Measurements from ENCODE around the gene MFSD11. TPM values are rescaled to one million over a fixed set of nuclear protein-coding genes. Genes with fewer than 3 reads are reported as not detected.

Gene MFSD11
- total RNA-seq, 4 donors from 2014 or later = 7.6 to 41.3 (median 25.7) TPM

DNA sequence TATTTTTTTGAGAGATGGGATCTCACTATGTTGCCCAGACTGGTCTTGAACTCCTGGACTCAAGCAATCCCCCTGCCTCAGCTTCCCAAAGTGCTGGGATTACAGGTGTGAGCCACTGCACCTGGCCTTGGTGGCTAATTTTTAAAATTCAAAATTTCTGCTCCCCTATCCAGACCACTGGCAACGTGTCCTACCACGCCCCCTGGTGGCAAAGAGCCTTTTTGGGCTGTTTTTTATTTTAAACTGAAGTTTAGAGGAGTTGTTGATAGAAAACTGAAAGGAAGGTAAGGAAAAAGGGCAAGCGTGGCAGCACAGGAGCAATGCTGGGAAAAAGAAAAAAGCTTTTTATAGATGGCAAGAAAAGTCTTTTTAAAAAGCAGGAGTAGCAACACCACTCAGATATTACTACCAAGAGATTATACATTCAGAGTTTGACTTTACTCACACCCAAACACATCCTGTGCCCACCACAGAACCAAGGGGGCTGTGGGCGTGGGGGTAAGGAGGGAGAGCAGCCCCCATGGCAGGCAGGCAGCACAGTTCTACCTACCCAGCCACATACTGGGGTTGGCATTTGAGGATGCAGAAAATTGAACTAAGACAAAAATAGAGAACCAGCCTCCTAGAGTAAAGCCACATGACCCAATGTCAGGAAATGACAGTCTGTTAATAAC lies 23.0 kb upstream of the MFSD11 start:
- TF ChIP-seq POLR2A (IDR thresholded peaks at IDR 0.05) = no peak
- TF ChIP-seq, protein P1, sequence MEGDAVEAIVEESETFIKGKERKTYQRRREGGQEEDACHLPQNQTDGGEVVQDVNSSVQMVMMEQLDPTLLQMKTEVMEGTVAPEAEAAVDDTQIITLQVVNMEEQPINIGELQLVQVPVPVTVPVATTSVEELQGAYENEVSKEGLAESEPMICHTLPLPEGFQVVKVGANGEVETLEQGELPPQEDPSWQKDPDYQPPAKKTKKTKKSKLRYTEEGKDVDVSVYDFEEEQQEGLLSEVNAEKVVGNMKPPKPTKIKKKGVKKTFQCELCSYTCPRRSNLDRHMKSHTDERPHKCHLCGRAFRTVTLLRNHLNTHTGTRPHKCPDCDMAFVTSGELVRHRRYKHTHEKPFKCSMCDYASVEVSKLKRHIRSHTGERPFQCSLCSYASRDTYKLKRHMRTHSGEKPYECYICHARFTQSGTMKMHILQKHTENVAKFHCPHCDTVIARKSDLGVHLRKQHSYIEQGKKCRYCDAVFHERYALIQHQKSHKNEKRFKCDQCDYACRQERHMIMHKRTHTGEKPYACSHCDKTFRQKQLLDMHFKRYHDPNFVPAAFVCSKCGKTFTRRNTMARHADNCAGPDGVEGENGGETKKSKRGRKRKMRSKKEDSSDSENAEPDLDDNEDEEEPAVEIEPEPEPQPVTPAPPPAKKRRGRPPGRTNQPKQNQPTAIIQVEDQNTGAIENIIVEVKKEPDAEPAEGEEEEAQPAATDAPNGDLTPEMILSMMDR (IDR thresholded peaks at IDR 0.05) = peak; percentile 75 to 83 (median 81)
- Histone ChIP-seq H3K36me3 (peaks cover 0 to 56% (median 17%) of the 10 kb centered on the region in 4 donors), H3K4me1 (peaks cover 8 to 36% (median 13%) of the 10 kb centered on the region in 4 donors), H3K9me3 (no peaks in the 10 kb centered on the region), H3K27me3 (no peaks in the 10 kb centered on the region), H3K27ac (peak overlapping the region in 3 of 4 donors; percentile 18 to 58 (median 44)), H3K4me3 (no peak overlapping the region)
- in situ Hi-C loops (cut with MboI; ENCODE audit: low pct_ligation_motif_present in 1 of 4, low pct_unique_long_range_greater_than_20kb in 1 of 4, low sequenced_read_pairs in 3 of 4) = loop anchor here in 1 of 4 donors (25.0 kb wide), 1 partner anchor 178 kb away; the partner anchor contains the start of genes CYGB and PRCD
- intact Hi-C loops (cut with DNase I; ENCODE audit: low total_unique reads) = loop anchor here (5.0 kb wide), 1 partner anchor 33 kb away; no protein-coding TSS in a partner anchor
- peak; percentile 68 for DNase-seq
- WGBS, 2 donors (ENCODE audit: low coverage in 1 of 2) = 22 to 27% methylated on average over 4 of the region's 4 CpGs

DNA sequence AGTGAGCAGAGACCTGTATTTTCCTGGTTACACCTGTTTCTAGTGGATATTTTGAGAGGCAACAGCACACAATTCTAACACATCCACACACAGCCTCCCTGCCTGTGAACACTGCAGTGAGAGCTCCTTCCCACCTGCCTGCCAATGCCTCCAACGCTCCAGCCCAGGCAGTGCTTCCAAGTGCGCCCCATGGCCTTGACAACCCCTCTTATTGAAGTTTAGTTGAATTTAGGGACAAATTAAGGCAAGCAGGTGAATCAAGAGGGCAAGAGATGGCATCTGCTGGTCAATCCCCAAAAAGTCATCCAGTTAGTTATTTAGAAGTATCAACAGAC lies 22.5 kb upstream of the MFSD11 start:
- in situ Hi-C loops (cut with MboI; ENCODE audit: low pct_ligation_motif_present in 1 of 4, low pct_unique_long_range_greater_than_20kb in 1 of 4, low sequenced_read_pairs in 3 of 4) = loop anchor here in 1 of 4 donors (25.0 kb wide), 1 partner anchor 178 kb away; the partner anchor contains the start of genes CYGB and PRCD
- Histone ChIP-seq H3K9me3 (no peaks in the 10 kb centered on the region), H3K27ac (peak overlapping the region in 3 of 4 donors; percentile 44 to 58 (median 46)), H3K4me1 (peaks cover 7 to 36% (median 11%) of the 10 kb centered on the region in 4 donors), H3K27me3 (no peaks in the 10 kb centered on the region), H3K36me3 (peaks cover 0 to 61% (median 20%) of the 10 kb centered on the region in 4 donors), H3K4me3 (no peak overlapping the region)
- intact Hi-C loops (cut with DNase I; ENCODE audit: low total_unique reads) = loop anchor here (5.0 kb wide), 1 partner anchor 33 kb away; no protein-coding TSS in a partner anchor
- no peak for TF ChIP-seq EP300 (IDR thresholded peaks at IDR 0.05; ENCODE audit: low read depth)
- TF ChIP-seq POLR2AphosphoS5 (IDR thresholded peaks at IDR 0.05) = no peak
- TF ChIP-seq POLR2A (IDR thresholded peaks at IDR 0.05) = no peak
- TF ChIP-seq, protein P1 (IDR thresholded peaks at IDR 0.05) = no peak
- DNase-seq = no peak
- WGBS, 2 donors (ENCODE audit: low coverage in 1 of 2) = 91% methylated on average over 2 of the region's 2 CpGs; no CpG with 5 or more reads in 1 of the 2 donors

DNA sequence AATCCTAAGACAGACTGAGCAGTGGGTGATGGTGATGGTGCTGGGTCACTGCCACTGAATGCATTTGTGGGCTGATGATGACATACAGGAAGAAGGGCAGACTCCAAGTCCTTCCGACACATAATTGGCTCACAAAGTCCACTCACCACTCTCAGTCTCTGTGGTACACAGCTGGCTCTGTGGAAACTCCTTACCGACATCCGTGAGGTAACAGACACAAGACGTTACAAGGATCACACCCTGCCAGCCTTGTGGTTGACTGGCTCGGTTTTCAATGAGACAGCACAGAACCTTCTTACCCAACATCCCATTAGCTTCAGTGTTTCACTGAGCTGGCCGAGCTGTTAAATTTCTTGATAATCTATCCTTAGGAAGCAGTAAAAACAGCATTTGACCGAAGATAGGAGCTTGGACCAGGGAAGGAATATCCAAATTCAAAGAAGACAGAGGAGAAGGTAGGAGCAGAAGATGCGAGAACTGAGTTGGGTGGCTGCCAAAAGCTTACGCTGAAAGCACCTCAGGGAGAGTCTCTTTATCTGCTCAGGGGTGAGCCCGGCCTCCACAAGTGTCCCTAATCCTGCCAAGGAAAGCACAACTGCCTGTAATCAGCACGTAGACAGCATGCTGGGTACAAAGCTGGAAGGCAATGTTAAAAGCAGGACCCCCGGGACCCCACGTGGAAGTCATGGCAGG lies 21.6 kb upstream of the MFSD11 start:
- intact Hi-C loops (cut with DNase I; ENCODE audit: low total_unique reads) = loop anchor here (5.0 kb wide), 1 partner anchor 34 kb away; no protein-coding TSS in a partner anchor
- peaks cover 0 to 69% (median 24%) of the 10 kb centered on the region in 4 donors for H3K36me3 ChIP-seq
- no peaks in the 10 kb centered on the region for H3K27me3 ChIP-seq
- DNase-seq = no peak
- 70% methylated on average over 6 to 13 of the region's 13 CpGs for WGBS, 2 donors (ENCODE audit: low coverage in 1 of 2)
- TF ChIP-seq EP300 (IDR thresholded peaks at IDR 0.05; ENCODE audit: low read depth) (no peak), POLR2AphosphoS5 (IDR thresholded peaks at IDR 0.05) (peak in 1 of 3 donors; percentile 27)
- H3K27ac ChIP-seq = peak overlapping the region; percentile 16 to 59 (median 51)
- in situ Hi-C loops (cut with MboI; ENCODE audit: low pct_ligation_motif_present in 1 of 4, low pct_unique_long_range_greater_than_20kb in 1 of 4, low sequenced_read_pairs in 3 of 4) = loop anchor here in 1 of 4 donors (25.0 kb wide), 1 partner anchor 179 kb away; the partner anchor contains the start of genes CYGB and PRCD
- H3K4me1 ChIP-seq = peaks cover 3 to 32% (median 8%) of the 10 kb centered on the region in 4 donors
- H3K9me3 ChIP-seq = no peaks in the 10 kb centered on the region
- no peak overlapping the region for H3K4me3 ChIP-seq

DNA sequence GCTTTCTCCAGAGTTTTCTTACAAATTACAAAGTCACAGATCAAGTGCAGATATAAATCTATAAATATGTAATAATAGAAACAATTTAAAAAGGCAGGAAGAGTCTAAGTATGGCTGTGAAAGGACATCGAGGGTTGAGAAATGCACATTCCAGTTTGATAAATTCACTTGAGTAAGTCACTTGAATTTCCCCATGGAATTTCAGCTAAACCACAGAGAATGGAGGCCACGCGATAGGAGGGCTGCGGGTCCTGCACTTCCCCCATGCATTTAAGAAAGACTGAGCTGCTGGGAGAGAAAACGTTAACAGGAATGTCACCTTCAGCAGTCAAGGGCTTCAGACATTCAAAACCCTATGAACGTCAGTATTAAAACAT lies 21.1 kb upstream of the MFSD11 start:
- TF ChIP-seq POLR2AphosphoS5 (IDR thresholded peaks at IDR 0.05) = no peak
- TF ChIP-seq EP300 (IDR thresholded peaks at IDR 0.05; ENCODE audit: low read depth) = no peak
- TF ChIP-seq, protein P1 (IDR thresholded peaks at IDR 0.05) = no peak
- no peak for TF ChIP-seq POLR2A (IDR thresholded peaks at IDR 0.05)
- no peak overlapping the region for H3K4me3 ChIP-seq
- intact Hi-C loops (cut with DNase I; ENCODE audit: low total_unique reads) (loop anchor here (5.0 kb wide), 1 partner anchor 35 kb away; no protein-coding TSS in a partner anchor), in situ Hi-C loops (cut with MboI; ENCODE audit: low pct_ligation_motif_present in 1 of 4, low pct_unique_long_range_greater_than_20kb in 1 of 4, low sequenced_read_pairs in 3 of 4) (loop anchor here in 1 of 4 donors (25.0 kb wide), 1 partner anchor 180 kb away; the partner anchor contains the start of genes CYGB and PRCD)
- WGBS, 2 donors (ENCODE audit: low coverage in 1 of 2) = 64 to 77% methylated on average over 5 to 6 of the region's 6 CpGs
- DNase-seq = no peak
- peaks cover 0 to 27% (median 3%) of the 10 kb centered on the region in 4 donors for H3K4me1 ChIP-seq
- H3K36me3 ChIP-seq = peaks cover 0 to 74% (median 26%) of the 10 kb centered on the region in 4 donors
- H3K27ac ChIP-seq = peak overlapping the region; percentile 16 to 59 (median 48)
- no peaks in the 10 kb centered on the region for H3K9me3 ChIP-seq
- no peaks in the 10 kb centered on the region for H3K27me3 ChIP-seq
